Measurements from ENCODE around the gene ZNF491.
"Not testable (repeated sequence)": the region's sequence is repeated elsewhere in the genome, so short reads cannot be mapped to it uniquely, and the experiment has no call there.

ZNF491 gene

GRCh38 chr19:11798391-11799330 is at the start of gene ZNF491:
ZNF491 (plus strand) TSS chr19:11798523; CDS start chr19:11805954, 7,431 bp downstream.
- peak; percentile 70 for DNase-seq (ENCODE audit: low read depth)

GRCh38 chr19:11749751-11750150 is 48.6 kb upstream of the ZNF491 start:
- no peak for DNase-seq (ENCODE audit: low read depth)

- DNase-seq (ENCODE audit: low read depth) = no peak
Observed at GRCh38 chr19:11752244-11752736, 46.0 kb upstream of the ZNF491 start.

GRCh38 chr19:11754663-11755062 is 43.7 kb upstream of the ZNF491 start:
- no peak for DNase-seq (ENCODE audit: low read depth)

- DNase-seq (ENCODE audit: low read depth) = no peak
Observed at GRCh38 chr19:11756965-11757364, 41.4 kb upstream of the ZNF491 start.

- DNase-seq (ENCODE audit: low read depth) = no peak
Observed at GRCh38 chr19:11759805-11760204, 38.5 kb upstream of the ZNF491 start.

GRCh38 chr19:11763117-11763516 is 35.2 kb upstream of the ZNF491 start:
- DNase-seq (ENCODE audit: low read depth) = no peak

GRCh38 chr19:11763611-11764010 is 34.7 kb upstream of the ZNF491 start:
- DNase-seq (ENCODE audit: low read depth) = no peak

- DNase-seq (ENCODE audit: low read depth) = peak; percentile 83
Observed at GRCh38 chr19:11766597-11767591, 31.4 kb upstream of the ZNF491 start, which contains the start of gene ZNF441. ZNF441 (plus strand) TSS chr19:11767000; CDS start chr19:11767194, 194 bp downstream.

- DNase-seq (ENCODE audit: low read depth) = peak; percentile 1
Observed at GRCh38 chr19:11767633-11768133, 30.6 kb upstream of the ZNF491 start.

- DNase-seq (ENCODE audit: low read depth) = no peak
Observed at GRCh38 chr19:11769995-11770394, 28.3 kb upstream of the ZNF491 start.

- DNase-seq (ENCODE audit: low read depth) = not testable (repeated sequence)
Observed at GRCh38 chr19:11771520-11771919, 26.8 kb upstream of the ZNF491 start.

- DNase-seq (ENCODE audit: low read depth) = not testable (repeated sequence)
Observed at GRCh38 chr19:11776669-11777068, 21.7 kb upstream of the ZNF491 start.

- no peak for DNase-seq (ENCODE audit: low read depth)
Observed at GRCh38 chr19:11780431-11781020, 17.8 kb upstream of the ZNF491 start.

- no peak for DNase-seq (ENCODE audit: low read depth)
Observed at GRCh38 chr19:11781295-11782057, 16.8 kb upstream of the ZNF491 start.

GRCh38 chr19:11783767-11784166 is 14.6 kb upstream of the ZNF491 start:
- DNase-seq (ENCODE audit: low read depth) = no peak

- no peak for DNase-seq (ENCODE audit: low read depth)
Observed at GRCh38 chr19:11784356-11784755, 14.0 kb upstream of the ZNF491 start.

- no peak for DNase-seq (ENCODE audit: low read depth)
Observed at GRCh38 chr19:11787536-11787935, 10.8 kb upstream of the ZNF491 start.

- DNase-seq (ENCODE audit: low read depth) = no peak
Observed at GRCh38 chr19:11792942-11793341, 5.4 kb upstream of the ZNF491 start.

GRCh38 chr19:11797491-11797890 is 832 bp upstream of the ZNF491 start:
- DNase-seq (ENCODE audit: low read depth) = peak; percentile 47
